Heart left ventricle (tissue), 13 donors: ENCODE data around the gene RNF144B.

Experiments
- CTCF ChIP-seq, 12 donors: fragments of 200-600 bp; sonication (generic) in 4 of 12; IDR thresholded peaks; one replicate each; pipeline versions ENCODE4 v1.5.0 to v1.8.0; 2018 to 2022; ENCODE audit warnings: antibody characterized with exemption in 12 of 12, mild to moderate bottlenecking in 5 of 12
- POLR2A ChIP-seq, 2 donors: fragments of 450-650 bp; IDR thresholded peaks; one replicate each; pipeline ENCODE4 v1.6.1; 2017; ENCODE audit warnings: antibody characterized with exemption in 2 of 2, mild to moderate bottlenecking in 2 of 2, moderate library complexity in 2 of 2
- donor health status: ischemic (EF 13 %, LVEDD 7.1; RV severe dilation, severe dysfunction).
- donor health status: DM: no; HTN: yes; CAD: no.
- donor health status: DM: no; HTN: no; CAD: no.
- donor health status: ischemic (EF 25% LVEDD 6.9; RV normal size, moderate dysfunction).
- donor health status: ischemic (EF 25% LVEDD 5.7; RV mildly dilated, moderate dysfunction).
- donor health status: ischemic (EF 35%, LVEDD 5.7; RV mildly dilated, moderate dysfunction).
- donor health status: nonischemic (EF 11% LVEDD 7.7; RV severe dilation, severe dysfunction).
- donor health status: DM: yes; HTN: yes; CAD: no.
- donor health status: PGD.
- donor health status: ischemic (EF 29% LVEDD 5.4; RV normal size, mild dysfunction).
- donor health status: nonischemic (EF 23%, LVEDD 6.1; RV moderate dilation, normal function).

GRCh38 chr6:18363746-18364145, 23.4 kb upstream of the RNF144B start:
- TF ChIP-seq POLR2A (IDR thresholded peaks at IDR 0.05) (no peak), CTCF (IDR thresholded peaks at IDR 0.05) (no peak)
